Measurements from ENCODE around the gene ARRDC3. TPM values are rescaled to one million over a fixed set of nuclear protein-coding genes. Genes with fewer than 3 reads are reported as not detected.
"Not testable (repeated sequence)": the region's sequence is repeated elsewhere in the genome, so short reads cannot be mapped to it uniquely, and the experiment has no call there.

ARRDC3 gene
- total RNA-seq, 4 donors from 2014 or later = 58.2 to 121 (median 76.1) TPM

DNA sequence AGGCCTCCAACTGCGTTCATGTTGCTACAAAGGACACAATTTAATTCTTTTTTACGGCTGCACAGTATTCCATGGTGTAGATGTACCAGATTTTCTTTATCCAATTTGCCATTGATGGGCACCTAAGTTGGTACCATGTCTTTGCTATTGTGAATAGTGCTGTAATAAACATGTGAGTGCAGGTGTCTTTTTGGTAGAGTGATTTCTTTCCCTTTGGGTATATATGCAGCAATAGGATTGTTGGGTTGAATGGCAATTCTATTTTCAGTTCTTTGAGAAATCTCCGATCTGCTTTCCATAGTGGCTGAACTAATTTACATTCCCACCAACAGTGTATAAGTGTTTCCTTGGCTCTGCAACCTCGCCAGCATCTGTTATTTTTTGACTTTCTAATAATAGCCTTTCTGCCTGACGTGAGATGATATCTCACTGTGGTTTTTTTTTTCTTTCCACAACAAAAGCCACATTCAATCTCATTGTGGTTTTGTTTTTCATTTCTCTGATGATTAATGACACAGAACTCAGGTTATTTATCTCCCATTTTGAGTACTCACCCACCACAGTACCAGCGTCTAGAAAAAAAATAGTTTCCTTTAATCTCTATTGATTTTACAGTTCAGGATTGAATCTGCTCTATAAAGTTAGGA, 21.9 kb downstream of the ARRDC3 start:
- no peak for TF ChIP-seq POLR2A (IDR thresholded peaks at IDR 0.05)
- no peak for TF ChIP-seq EP300 (IDR thresholded peaks at IDR 0.05)
- TF ChIP-seq, protein P1, sequence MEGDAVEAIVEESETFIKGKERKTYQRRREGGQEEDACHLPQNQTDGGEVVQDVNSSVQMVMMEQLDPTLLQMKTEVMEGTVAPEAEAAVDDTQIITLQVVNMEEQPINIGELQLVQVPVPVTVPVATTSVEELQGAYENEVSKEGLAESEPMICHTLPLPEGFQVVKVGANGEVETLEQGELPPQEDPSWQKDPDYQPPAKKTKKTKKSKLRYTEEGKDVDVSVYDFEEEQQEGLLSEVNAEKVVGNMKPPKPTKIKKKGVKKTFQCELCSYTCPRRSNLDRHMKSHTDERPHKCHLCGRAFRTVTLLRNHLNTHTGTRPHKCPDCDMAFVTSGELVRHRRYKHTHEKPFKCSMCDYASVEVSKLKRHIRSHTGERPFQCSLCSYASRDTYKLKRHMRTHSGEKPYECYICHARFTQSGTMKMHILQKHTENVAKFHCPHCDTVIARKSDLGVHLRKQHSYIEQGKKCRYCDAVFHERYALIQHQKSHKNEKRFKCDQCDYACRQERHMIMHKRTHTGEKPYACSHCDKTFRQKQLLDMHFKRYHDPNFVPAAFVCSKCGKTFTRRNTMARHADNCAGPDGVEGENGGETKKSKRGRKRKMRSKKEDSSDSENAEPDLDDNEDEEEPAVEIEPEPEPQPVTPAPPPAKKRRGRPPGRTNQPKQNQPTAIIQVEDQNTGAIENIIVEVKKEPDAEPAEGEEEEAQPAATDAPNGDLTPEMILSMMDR (IDR thresholded peaks at IDR 0.05) = no peak
- H3K27me3 ChIP-seq = no peaks in the 10 kb centered on the region
- H3K9me3 ChIP-seq = no peaks in the 10 kb centered on the region
- H3K4me1 ChIP-seq = peaks cover 0 to 11% (median 0%) of the 10 kb centered on the region in 4 donors
- H3K36me3 ChIP-seq = no peaks in the 10 kb centered on the region
- 75% methylated on average over 6 of the region's 6 CpGs for WGBS, 2 donors
- H3K4me3 ChIP-seq = no peak overlapping the region
- no peak overlapping the region for H3K27ac ChIP-seq
- DNase-seq (ENCODE audit: low spot score in 2 of 2) = no peak

DNA sequence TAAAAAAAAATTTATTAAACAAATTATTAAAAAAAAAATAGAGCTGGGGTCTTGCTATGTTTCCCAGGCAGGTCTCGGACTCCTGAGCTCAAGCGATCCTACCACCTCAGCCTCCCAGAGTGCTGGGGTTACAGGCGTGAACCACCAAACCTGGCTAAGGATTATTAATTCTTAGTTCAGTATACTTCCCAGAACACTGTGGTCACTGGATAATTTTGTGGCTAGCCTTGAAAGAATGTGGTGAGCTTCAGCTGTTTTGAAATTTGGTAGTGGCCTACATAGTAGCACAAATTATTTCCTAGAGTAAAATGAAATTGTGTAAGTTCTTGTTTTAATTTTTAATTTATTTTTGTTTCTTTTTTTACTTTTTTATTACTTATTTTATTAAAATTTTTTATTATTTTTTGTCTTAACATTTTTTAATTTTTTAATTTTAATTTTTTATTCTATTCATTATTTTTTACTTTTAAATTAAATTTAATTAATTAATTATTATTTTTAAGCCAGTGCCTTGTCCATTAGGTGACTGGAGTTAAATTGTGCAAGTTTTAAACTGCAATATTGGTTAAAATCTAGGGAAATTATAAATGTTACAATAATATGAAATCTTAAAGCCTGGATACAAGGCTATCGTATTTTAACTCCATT, 23.0 kb downstream of the ARRDC3 start:
- no peaks in the 10 kb centered on the region for H3K9me3 ChIP-seq
- H3K4me3 ChIP-seq = no peak overlapping the region
- H3K36me3 ChIP-seq = no peaks in the 10 kb centered on the region
- TF ChIP-seq, protein P1 (IDR thresholded peaks at IDR 0.05) = no peak
- TF ChIP-seq POLR2A (IDR thresholded peaks at IDR 0.05) (no peak), EP300 (IDR thresholded peaks at IDR 0.05) (no peak)
- no peaks in the 10 kb centered on the region for H3K27me3 ChIP-seq
- peaks cover 0 to 11% (median 0%) of the 10 kb centered on the region in 4 donors for H3K4me1 ChIP-seq
- no peak for DNase-seq (ENCODE audit: low spot score in 2 of 2)
- WGBS, 2 donors = 96 to 98% methylated on average over 4 of the region's 4 CpGs
- no peak overlapping the region for H3K27ac ChIP-seq

DNA sequence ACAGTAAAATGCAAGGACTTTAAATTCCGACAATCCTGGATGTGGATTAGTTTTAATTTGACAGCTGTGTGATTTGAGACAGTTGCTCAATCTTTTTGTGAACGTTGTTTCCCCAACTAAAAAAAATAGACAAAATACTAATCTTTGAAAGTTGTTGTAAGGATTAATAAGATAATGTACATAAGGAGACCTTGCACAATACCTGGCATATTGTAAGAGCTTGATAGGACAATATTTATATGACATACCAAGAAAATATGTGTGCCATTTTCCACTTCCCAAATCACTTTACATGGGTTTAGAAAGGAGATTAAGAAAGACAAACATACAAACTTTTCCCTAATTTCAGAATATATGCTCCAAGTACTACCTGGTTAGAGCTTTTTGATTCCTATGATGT, 25.3 kb downstream of the ARRDC3 start:
- Histone ChIP-seq H3K27ac (no peak overlapping the region), H3K9me3 (no peaks in the 10 kb centered on the region), H3K36me3 (no peaks in the 10 kb centered on the region), H3K4me3 (no peak overlapping the region), H3K4me1 (no peaks in the 10 kb centered on the region), H3K27me3 (no peaks in the 10 kb centered on the region)
- 68 to 75% methylated on average over 2 of the region's 2 CpGs for WGBS, 2 donors
- TF ChIP-seq EP300 (IDR thresholded peaks at IDR 0.05) (no peak), POLR2A (IDR thresholded peaks at IDR 0.05) (no peak)
- TF ChIP-seq, protein P1 (IDR thresholded peaks at IDR 0.05) = no peak
- DNase-seq (ENCODE audit: low spot score in 2 of 2) = no peak

DNA sequence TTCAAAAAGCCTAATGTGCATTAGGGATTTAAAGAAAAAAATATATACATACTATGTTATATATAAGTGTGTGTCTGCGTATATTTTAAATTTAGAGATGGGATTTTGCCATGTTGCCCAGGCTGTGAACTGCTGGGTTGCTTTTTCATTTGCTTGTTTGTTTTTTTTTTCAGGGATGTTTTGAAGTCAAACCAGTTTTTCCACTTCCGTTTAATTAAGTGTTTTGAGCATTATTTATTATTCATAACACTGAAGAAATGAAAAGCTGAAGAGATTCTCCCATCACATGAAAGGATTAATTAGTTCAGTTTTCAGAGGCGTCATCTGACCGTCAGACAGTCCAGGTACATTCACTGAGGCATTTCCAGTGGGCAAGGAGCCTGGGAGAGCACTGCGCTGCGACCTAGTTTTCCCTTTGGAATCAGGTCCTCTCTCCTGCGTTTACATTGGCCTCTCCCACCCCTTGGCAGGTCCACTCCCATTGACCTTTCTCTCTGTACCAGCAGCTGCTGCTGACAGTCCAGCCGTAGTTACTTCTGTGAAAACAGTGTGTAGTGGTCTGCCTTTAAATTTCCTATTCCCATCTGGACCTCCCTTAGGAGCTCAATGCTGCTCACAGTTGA, 26.0 kb downstream of the ARRDC3 start:
- H3K4me1 ChIP-seq = no peaks in the 10 kb centered on the region
- 67 to 75% methylated on average over 8 of the region's 8 CpGs for WGBS, 2 donors
- H3K36me3 ChIP-seq = no peaks in the 10 kb centered on the region
- no peak overlapping the region for H3K4me3 ChIP-seq
- no peaks in the 10 kb centered on the region for H3K27me3 ChIP-seq
- TF ChIP-seq EP300 (IDR thresholded peaks at IDR 0.05) (no peak), POLR2A (IDR thresholded peaks at IDR 0.05) (no peak)
- TF ChIP-seq, protein P1 (IDR thresholded peaks at IDR 0.05) = no peak
- no peak overlapping the region for H3K27ac ChIP-seq
- DNase-seq (ENCODE audit: low spot score in 2 of 2) = no peak
- no peaks in the 10 kb centered on the region for H3K9me3 ChIP-seq

DNA sequence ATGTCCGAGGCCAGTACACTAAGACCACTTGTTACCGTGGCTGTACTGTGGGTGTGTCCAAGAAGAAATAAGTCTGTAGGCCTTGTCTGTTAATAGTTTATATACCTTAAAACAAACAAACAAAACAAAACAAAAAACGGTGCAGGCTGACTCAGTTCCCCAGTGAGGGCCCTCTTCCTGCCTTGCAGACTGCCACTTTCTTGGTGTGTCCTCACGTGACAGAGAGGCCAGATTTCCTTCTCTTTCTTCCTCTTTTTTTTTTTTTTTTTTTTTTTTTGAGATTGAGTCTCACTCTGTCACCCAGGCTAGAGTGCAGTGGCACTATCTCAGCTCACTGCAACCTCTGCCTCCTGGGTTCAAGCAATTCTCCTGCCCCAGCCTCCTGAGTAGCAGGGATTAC, 28.2 kb downstream of the ARRDC3 start:
- not testable (repeated sequence) for H3K9me3 ChIP-seq; H3K36me3 ChIP-seq; DNase-seq (ENCODE audit: low spot score in 2 of 2); H3K27me3 ChIP-seq; H3K4me3 ChIP-seq; H3K4me1 ChIP-seq
- H3K27ac ChIP-seq = peak overlapping the region in 1 of 4 donors; percentile 23
- WGBS, 2 donors = 74 to 79% methylated on average over 4 of the region's 4 CpGs
